NCI-H2196 (cell line): ENCODE measurements around the gene MTURN.

Experiments
- DNase-seq: peaks from one replicate; lab custom pipeline; 2025; ENCODE audit not compliant: unreplicated experiment; lab: John Stamatoyannopoulos, UW

The MTURN gene

DNA sequence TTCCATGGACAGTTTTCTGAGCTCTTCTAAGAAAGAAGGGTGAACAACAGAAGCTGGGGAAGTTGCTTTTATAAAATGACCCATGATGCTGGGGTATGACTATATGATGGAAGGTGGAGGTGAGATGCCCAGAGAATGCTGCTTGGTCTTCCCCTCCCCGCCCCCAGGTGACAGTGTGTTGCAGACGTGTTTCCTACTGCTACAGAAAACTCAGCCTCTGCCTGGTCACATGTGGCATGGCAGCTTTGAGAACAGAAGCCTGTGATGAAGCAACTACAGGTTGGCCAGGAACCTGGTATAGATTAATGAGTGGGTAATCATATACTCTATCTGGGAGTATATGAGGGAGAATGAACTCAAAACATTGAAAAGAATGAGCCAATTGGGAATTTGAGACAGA is 67.1 kb downstream of the MTURN start:
- DNase-seq, result no peak

DNA sequence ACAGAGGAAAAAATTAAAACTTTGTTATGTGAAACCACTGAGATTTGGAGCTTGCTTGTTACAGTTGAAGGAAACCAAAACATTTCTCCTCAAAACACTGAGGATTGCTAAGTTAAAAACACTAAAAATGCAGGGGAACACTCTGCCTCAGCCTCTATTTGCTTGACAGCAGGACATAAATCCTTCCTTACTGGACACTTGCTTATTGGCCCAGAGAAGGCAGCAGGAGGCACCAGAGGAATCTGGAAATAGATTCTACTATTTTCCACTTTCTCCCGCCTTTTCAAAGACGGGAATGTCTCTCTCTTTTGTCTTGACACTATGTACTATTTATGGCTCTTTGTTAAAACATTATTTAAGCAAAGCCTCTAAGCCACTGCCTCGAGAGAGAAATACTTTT is 67.9 kb downstream of the MTURN start:
- no peak for DNase-seq

DNA sequence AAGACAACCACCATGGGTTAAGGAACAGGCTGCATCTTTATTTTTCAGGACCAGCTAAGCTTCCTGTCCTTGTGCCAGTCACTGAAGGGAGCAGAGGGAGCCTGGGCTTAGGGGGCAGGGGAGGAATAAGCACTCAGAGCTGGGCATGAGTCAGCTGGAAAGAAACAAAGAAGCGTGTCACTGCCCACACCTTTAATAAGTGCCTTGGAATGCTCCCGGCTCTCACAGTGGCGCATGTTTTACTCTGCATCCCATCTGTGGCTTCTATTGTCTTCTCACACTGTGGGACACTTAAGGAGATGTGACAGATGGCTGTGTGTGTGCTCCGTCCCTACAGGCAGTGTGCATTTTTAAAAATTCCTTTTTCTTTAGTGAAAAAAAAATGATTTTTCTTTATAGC is 71.7 kb downstream of the MTURN start:
- DNase-seq, result no peak

DNA sequence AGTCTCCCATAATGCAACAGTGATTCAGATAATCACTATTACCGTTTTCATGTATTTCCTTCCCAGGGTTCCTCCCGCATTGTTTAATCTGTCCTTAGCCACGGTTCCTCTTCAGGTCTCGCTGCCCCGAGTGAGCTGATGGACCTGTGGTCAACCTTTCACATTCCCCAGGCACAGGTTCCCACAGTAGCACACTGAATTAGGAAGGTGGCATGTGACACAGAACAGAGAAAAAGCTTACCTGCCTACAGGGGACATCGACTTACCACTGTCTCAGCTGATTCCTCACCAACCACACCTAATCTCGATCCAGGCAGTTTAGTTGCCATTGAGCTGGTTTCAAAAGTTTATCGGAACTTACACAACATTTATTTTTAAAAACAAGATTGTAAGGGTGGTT is 72.2 kb downstream of the MTURN start:
- no peak for DNase-seq

DNA sequence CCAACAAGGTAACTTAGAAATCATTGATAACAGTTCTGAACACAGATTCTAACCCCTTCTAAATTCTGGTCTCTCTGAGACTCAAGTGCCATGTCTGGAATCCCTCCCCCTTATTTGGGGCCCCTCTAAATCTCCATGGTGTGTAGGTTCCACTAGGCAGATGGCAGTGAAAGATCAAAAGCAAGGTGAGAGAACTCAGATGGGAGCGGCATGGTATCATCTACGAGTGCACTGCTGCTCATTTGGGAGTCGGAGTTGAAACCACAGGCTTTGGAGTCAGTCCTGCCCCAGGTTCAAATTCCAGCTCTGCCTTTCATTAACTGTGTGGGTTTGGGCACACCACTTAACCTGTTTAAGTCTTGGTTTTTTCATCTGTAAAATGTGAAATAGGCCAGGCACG is 72.6 kb downstream of the MTURN start:
- DNase-seq, result no peak

DNA sequence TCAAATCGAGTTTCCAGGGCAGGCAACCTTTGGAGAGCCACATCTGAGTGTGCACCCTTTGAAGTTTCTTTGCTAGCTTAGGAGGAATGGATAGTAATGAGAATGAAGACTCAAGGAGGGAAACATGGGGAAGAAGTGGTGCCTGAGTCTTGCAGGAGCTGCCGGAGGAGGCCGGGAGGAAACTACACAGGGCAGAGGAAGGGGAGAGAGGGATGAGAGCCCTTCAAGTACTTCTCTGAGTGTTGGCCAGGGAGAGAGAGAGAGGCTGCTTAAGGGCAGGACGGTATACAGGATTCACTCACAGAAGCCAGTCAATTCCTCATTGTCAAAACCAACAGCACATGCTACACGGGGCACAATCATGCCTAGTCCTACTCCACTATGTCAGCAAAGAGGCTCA is 75.2 kb downstream of the MTURN start:
- DNase-seq, result no peak
